ENCODE measurements around the gene POU2F3.

DNA sequence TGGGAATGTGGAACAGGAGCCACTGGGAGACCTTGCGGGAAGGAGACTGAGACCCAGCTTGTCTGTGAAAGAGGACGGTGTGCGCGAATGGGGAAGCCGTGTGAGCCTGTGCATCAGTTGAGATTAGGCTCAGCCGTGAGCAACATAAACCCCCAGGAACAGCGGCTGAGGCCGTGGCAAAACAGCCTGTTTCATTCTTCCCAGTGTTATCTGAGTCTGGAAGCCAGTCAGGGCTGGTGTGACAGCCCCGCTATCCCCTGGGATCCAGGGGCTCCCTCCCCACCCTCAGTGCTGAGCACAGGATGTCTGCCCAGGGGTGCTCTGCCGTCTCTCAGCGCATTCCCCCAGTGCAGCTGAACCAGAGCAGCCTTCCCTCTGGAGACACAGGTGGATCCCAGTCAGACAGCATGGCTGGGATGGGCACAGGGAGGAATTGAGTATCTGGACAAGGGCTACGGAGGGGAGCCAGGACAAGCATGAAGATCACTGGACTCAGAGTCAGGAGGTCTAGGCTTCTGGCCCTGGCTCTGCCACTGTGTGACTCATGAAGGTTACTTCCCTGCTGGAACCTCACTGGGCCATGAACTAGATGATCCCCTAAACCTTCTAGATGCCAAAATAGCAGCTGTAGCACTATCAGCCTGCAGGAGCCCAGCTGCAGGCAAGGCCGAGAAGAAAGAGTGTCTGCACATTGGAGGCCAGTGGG is 20.6 kb upstream of the POU2F3 start:
- TF ChIP-seq, protein P1, sequence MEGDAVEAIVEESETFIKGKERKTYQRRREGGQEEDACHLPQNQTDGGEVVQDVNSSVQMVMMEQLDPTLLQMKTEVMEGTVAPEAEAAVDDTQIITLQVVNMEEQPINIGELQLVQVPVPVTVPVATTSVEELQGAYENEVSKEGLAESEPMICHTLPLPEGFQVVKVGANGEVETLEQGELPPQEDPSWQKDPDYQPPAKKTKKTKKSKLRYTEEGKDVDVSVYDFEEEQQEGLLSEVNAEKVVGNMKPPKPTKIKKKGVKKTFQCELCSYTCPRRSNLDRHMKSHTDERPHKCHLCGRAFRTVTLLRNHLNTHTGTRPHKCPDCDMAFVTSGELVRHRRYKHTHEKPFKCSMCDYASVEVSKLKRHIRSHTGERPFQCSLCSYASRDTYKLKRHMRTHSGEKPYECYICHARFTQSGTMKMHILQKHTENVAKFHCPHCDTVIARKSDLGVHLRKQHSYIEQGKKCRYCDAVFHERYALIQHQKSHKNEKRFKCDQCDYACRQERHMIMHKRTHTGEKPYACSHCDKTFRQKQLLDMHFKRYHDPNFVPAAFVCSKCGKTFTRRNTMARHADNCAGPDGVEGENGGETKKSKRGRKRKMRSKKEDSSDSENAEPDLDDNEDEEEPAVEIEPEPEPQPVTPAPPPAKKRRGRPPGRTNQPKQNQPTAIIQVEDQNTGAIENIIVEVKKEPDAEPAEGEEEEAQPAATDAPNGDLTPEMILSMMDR (optimal IDR thresholded peaks at IDR 0.05 in 1 of 3, IDR thresholded peaks at IDR 0.05 in 1 of 3, conservative IDR thresholded peaks at IDR 0.05 in 1 of 3; ENCODE audit: extremely low read depth in 1 of 3, insufficient read depth in 2 of 3, low read length in 3 of 3): no peak
- TF ChIP-seq EZH2 (IDR thresholded peaks at IDR 0.05; ENCODE audit: low read length): no peak

All from keratinocyte (primary cell).